Endothelial cell of umbilical vein (primary cell): ENCODE results near the gene CSNK1G1. TPM values are rescaled to one million over a fixed set of nuclear protein-coding genes. Genes with fewer than 3 reads are reported as not detected.

Experiments
- BruUV-seq: library from RNA; stranded (reverse); fragments of 400-500 nt; replicated peaks from 2 replicates; lab custom pipeline; 2021; lab: Mats Ljungman, UMichigan
- CTCF ChIA-PET: fragments of 300-600, 350-600 bp; sonication (Branson Sonifier 250); formaldehyde crosslinking; loops from one replicate; lab custom pipeline; 2021; ENCODE audit warnings: antibody characterized with exemption, inconsistent platforms; lab: Charles Lee
- POLR2A ChIA-PET: fragments of 300-600, 350-600 bp; sonication (Branson Sonifier 250); formaldehyde crosslinking; loops from one replicate; lab custom pipeline; 2021; ENCODE audit warnings: antibody characterized with exemption, inconsistent platforms; lab: Charles Lee
- DNase-seq: peaks from one replicate; pipeline ENCODE4 v3.0.0-alpha.2; 2011; ENCODE audit warnings: low read depth, low spot score
- FAIRE-seq: peaks from 2 replicates; lab custom pipeline; 2011; peaks lifted over from hg19 to GRCh38; lab: Jason Lieb, UNC
- H2AFZ ChIP-seq: 2 replicates; pipeline ENCODE4 v1.6.0; 2012; ENCODE audit warnings: low read depth, low read length, control low read depth, inconsistent platforms
- H3K27ac ChIP-seq: 2 replicates; pipeline ENCODE4 v1.5.1; 2011; ENCODE audit warnings: low read depth, mild to moderate bottlenecking, control low read depth, low read length, moderate library complexity; ENCODE audit not compliant: insufficient read depth
- H3K27me3 ChIP-seq, 2 experiments: 2 replicates each; pipeline versions ENCODE4 v1.6.0 to v1.6.1; 2011; ENCODE audit warnings: low read length in 2 of 2, mixed read lengths in 1 of 2; ENCODE audit not compliant: control insufficient read depth in 2 of 2, insufficient read depth in 2 of 2
- H3K36me3 ChIP-seq, 2 experiments: 2 replicates in 1 of 2; 3 replicates in 1 of 2; pipeline ENCODE4 v1.5.1; 2011; ENCODE audit warnings: low read length in 2 of 2, mild to moderate bottlenecking in 1 of 2, moderate library complexity in 1 of 2; ENCODE audit not compliant: control insufficient read depth in 2 of 2, insufficient read depth in 2 of 2; ENCODE audit errors: extremely low read depth in 1 of 2
- H3K4me1 ChIP-seq: 3 replicates; pipeline ENCODE4 v1.5.1; 2011; ENCODE audit warnings: mild to moderate bottlenecking, low read length; ENCODE audit not compliant: control insufficient read depth, insufficient read depth; ENCODE audit errors: extremely low read depth
- H3K4me2 ChIP-seq: 2 replicates; pipeline ENCODE4 v1.6.1; 2011; ENCODE audit warnings: low read length, control low read depth, mixed read lengths; ENCODE audit not compliant: insufficient read depth
- H3K4me3 ChIP-seq, 3 experiments: fragments of 200-600 bp in 1 of 3; sonication (generic), shearing (Covaris generic) in 1 of 3; replicated peaks in 1 of 3; 2 replicates each; pipeline ENCODE4 v1.5.1; 2011 to 2016; ENCODE audit warnings: control low read depth in 3 of 3, low read length in 3 of 3, mild to moderate bottlenecking in 2 of 3, inconsistent platforms in 1 of 3, low read depth in 1 of 3, moderate library complexity in 1 of 3; ENCODE audit not compliant: insufficient read depth in 1 of 3
- H3K79me2 ChIP-seq: 2 replicates; pipeline ENCODE4 v1.6.0; 2012; ENCODE audit warnings: low read length, inconsistent platforms; ENCODE audit not compliant: control insufficient read depth, insufficient read depth
- H3K9ac ChIP-seq: replicated peaks from 2 replicates; pipeline ENCODE3; 2011; ENCODE audit warnings: low read length, control low read depth; ENCODE audit not compliant: insufficient read depth; ENCODE audit errors: extremely low read depth
- H3K9me1 ChIP-seq: replicated peaks from 3 replicates; pipeline ENCODE4 v1.6.0; 2011; ENCODE audit warnings: mild to moderate bottlenecking, low read length; ENCODE audit not compliant: control insufficient read depth, insufficient read depth; ENCODE audit errors: extremely low read depth
- H3K9me3 ChIP-seq: replicated peaks from 2 replicates; pipeline ENCODE4 v1.5.1; 2012; ENCODE audit warnings: low read length, inconsistent platforms; ENCODE audit not compliant: control insufficient read depth, insufficient read depth
- H4K20me1 ChIP-seq: replicated peaks from 2 replicates; pipeline ENCODE3; 2011; ENCODE audit warnings: mild to moderate bottlenecking, low read length; ENCODE audit not compliant: control insufficient read depth, insufficient read depth; ENCODE audit errors: extremely low read depth
- CTCF ChIP-seq, 2 donors: IDR thresholded peaks; 1 replicate in 1 of 2; 2 replicates in 1 of 2; pipeline ENCODE4 v1.5.1; 2011; ENCODE audit warnings: low read length in 2 of 2, mild to moderate bottlenecking in 2 of 2, moderate library complexity in 2 of 2, control low read depth in 1 of 2, inconsistent platforms in 1 of 2, low read depth in 1 of 2; ENCODE audit not compliant: insufficient read depth in 1 of 2; ENCODE audit errors: extremely low read depth in 1 of 2
- EZH2 ChIP-seq: IDR thresholded peaks from 2 replicates; pipeline ENCODE4 v1.6.1; 2012; ENCODE audit warnings: borderline replicate concordance, low read depth, mild to moderate bottlenecking, moderate library complexity, low read length, inconsistent platforms; ENCODE audit not compliant: severe bottlenecking
- POLR2A ChIP-seq: IDR thresholded peaks from 2 replicates; pipeline ENCODE4 v1.6.1; 2012; ENCODE audit warnings: low read depth, mild to moderate bottlenecking, control low read depth, low read length
- dilution Hi-C: fragments of 300-500 bp; cut with MboI; formaldehyde crosslinking; loops from one replicate; pipeline ENCODE4 v1.15.0; 2019; ENCODE audit warnings: low sequenced_read_pairs; ENCODE audit not compliant: extremely low pct_ligation_motif_present
- intact Hi-C: fragments of 100-400 bp; cut with micrococcal nuclease; formaldehyde crosslinking; loops from one replicate; pipeline ENCODE4 v1.10.0; 2022
- polyA plus RNA-seq, 4 experiments: library from polyadenylated mRNA; depleted of rRNA in 3 of 4; stranded (reverse) in 3 of 4; unstranded in 1 of 4; fragments of >200 nt; gene quantifications; 2 replicates each; pipeline versions ENCODE4 v1.2.1 to v1.2.3, GENCODE V29; 2011 to 2012; ENCODE audit warnings: missing spikeins in 1 of 4
- total RNA-seq: library from RNA; stranded (reverse); gene quantifications from 2 replicates; pipeline ENCODE4 v1.2.3, GENCODE V29; 2021

CSNK1G1 gene
- total and polyA plus RNA-seq, 2 donors (not counting 3 experiments of a cell fraction or from before 2014, with no cell fraction given), result 9.0 to 31.7 TPM

GRCh38 chr15:64152507-64153387 lies 203.2 kb downstream of the CSNK1G1 start:
- no peak overlapping the region for H2AFZ ChIP-seq
- H3K9me1 ChIP-seq, result no peaks in the 10 kb centered on the region
- peaks cover 5 to 12% of the 10 kb centered on the region in 2 experiments for H3K27me3 ChIP-seq
- peaks cover 4% of the 10 kb centered on the region for H3K79me2 ChIP-seq
- no peaks in the 10 kb centered on the region for H4K20me1 ChIP-seq
- CTCF ChIA-PET, result interaction anchor here (0.6 to 4.0 kb wide), 21 partner anchors 8 to 542 kb away, joined by 3 to 33 read pairs (median 5); partner anchors contain the start of genes CIAO2A, PPIB, SNX1 and TRIP4
- POLR2A ChIA-PET, result interaction anchor here (1.2 kb wide), 1 partner anchor 59 kb away, joined by 3 read pairs; the partner anchor contains the start of gene CIAO2A
- no peak for FAIRE-seq
- TF ChIP-seq POLR2A, result no peak
- peak; percentile 78 for TF ChIP-seq EZH2
- no peak overlapping the region for H3K4me2 ChIP-seq
- peak overlapping the region in 1 of 3 experiments; percentile 32 for H3K4me3 ChIP-seq
- no peak for DNase-seq
- peaks cover 11 to 25% of the 10 kb centered on the region in 2 experiments for H3K36me3 ChIP-seq
- no peaks in the 10 kb centered on the region for H3K9me3 ChIP-seq
- no peak overlapping the region for H3K27ac ChIP-seq
- dilution Hi-C loops (no loop called here), intact Hi-C loops (loop anchor here (1.0 to 5.0 kb wide), 3 partner anchors 56 to 542 kb away; no protein-coding TSS in a partner anchor)
- peaks cover 5% of the 10 kb centered on the region for H3K4me1 ChIP-seq
- no peak overlapping the region for H3K9ac ChIP-seq
- BruUV-seq, result no TSS peak

- FAIRE-seq, result no peak
- Histone ChIP-seq H3K27me3 (peaks cover 5 to 12% of the 10 kb centered on the region in 2 experiments), H3K27ac (no peak within 1 kb of the TSS), H3K4me1 (peaks cover 5% of the 10 kb centered on the region), H2AFZ (peak within 1 kb of the TSS; percentile 83), H4K20me1 (no peaks in the 10 kb centered on the region), H3K36me3 (peaks cover 11 to 16% of the 10 kb centered on the region in 2 experiments), H3K4me2 (peak within 1 kb of the TSS; percentile 59), H3K79me2 (no peaks in the 10 kb centered on the region), H3K4me3 (peak within 1 kb of the TSS; percentile 11 to 50 (median 32)), H3K9me1 (no peaks in the 10 kb centered on the region), H3K9me3 (no peaks in the 10 kb centered on the region), H3K9ac (peak within 1 kb of the TSS; percentile 8)
- peak; percentile 6 for DNase-seq
- ChIA-PET CTCF (interaction anchor here (2.4 to 4.0 kb wide), 2 partner anchors 11 to 41 kb away, joined by 8 to 33 read pairs; partner anchors contain the start of gene PPIB), POLR2A (interaction anchor here (1.2 kb wide), 1 partner anchor 58 kb away, joined by 3 read pairs; the partner anchor contains the start of gene CIAO2A)
- no peak for TF ChIP-seq CTCF (IDR thresholded peaks at IDR 0.05; ENCODE audit: extremely low read depth in 1 of 2, insufficient read depth in 1 of 2, low read depth in 1 of 2, low read length in 2 of 2)
- dilution Hi-C loops (no loop called here), intact Hi-C loops (loop anchor here (5.0 kb wide), 1 partner anchor 400 kb away; no protein-coding TSS in a partner anchor)
- no TSS peak for BruUV-seq
Measured at GRCh38 chr15:64151727-64152506, 204.1 kb downstream of the CSNK1G1 start, which contains the start of gene SNX22. Gene SNX22, plus strand, starts transcription at chr15:64151731. Its CDS starts 45 bp downstream, at chr15:64151776.
